A549 treated with dexamethasone at 1 μM for 4 hours (cell line): ENCODE measurements around the gene DAG1. TPM values are rescaled to one million over a fixed set of nuclear protein-coding genes. Genes with fewer than 3 reads are reported as not detected.

Source experiments
- total RNA-seq: library from RNA; stranded (reverse); fragments of 200-300 nt; extraction: Qiagen RNA extraction; gene quantifications from 5 replicates; pipeline ENCODE4 v1.2.3, GENCODE V29; 2022

The DAG1 gene
- 47.5 to 69.1 TPM (median 68.3 TPM) in 5 replicates for total RNA-seq

DNA sequence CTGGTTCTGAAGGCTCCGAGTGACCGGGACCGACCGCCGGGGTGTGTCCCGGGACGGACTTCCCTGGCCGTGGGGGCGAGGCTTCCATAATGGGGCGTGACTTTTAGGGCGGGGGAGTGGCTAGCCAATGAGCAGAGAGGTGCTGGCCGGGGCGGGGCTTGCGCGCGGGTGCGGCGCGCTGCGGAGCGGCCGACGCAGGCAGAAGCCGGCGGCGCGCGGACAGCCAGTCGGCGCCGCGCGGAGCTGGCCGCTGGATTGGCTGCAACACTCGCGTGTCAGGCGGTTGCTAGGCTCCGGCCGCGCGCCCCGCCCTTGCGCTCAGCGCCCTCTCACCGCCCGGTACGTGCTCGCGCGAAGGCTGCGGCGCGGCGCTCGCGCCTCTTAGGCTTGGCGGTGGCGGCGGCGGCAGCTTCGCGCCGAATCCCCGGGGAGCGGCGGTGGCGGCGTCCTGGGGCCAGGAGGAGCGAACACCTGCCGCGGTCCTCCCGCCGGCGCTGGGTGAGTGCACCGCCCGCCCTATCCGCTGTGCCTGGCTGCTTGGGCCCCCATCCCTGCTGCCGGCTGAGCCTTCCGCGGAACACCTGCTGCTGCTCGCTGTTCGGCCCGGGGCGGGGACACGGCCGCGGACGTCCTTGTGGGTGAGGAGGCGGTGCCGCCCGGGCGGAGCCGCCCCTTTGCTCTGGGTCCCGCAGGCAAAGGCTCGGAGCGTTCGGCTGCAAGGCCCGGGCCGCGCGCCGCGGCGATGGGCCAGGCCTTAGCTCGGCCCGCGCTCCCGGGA lies at the start of gene DAG1:
Gene DAG1, plus strand, starts transcription at position 332 of the 778 bp plus-strand sequence. CDS start 40,268 bp downstream, outside the sequence.

DNA sequence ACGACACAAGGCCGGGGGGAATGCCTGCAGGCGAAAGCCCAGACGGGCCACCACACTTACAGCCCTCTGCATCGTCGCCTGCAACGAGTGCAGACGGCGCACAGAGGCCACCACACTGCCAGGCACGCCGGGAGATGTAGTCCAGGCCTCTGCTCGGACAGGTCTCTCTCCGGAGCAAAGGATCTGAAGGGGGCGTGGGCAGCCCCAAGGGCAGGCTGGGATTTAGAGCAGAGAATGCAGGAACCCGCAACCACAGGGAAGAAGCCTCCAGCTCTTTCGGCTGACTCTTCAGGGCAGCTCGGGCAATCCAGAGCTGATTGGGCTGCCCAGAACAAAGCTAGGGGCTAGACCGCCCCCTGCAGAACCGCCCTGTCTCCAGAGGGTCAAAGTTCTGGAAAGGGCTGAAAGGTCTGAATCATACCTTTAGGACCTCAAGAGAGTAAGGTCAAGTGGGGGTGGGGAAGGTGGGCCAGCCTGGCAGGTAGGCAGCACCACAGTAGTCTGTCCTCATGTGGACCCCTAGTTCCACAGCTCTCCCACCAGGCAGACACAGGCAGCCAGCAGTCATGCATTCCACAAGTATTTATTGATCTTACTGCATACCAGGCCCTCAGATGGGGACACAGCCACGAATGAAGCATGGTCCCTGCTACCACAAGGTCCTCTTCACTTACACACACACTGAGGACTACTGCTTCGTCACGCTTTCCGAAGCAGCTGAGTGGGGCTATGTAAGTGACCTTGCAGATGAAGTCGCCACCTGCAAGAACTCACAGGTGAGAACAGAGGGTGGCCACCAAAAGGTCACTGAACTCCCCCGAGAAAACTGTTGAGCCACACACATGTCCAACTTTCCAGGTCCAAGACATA lies 47.5 kb upstream of the DAG1 start, which contains the start of gene AMT:
Gene AMT, minus strand, starts transcription at position 95 of the 870 bp plus-strand sequence. Its CDS starts 23 bp downstream, at position 72.

GRCh38 chr3:49553692-49554632 lies 83.9 kb downstream of the DAG1 start, which contains the start of gene BSN:
Gene BSN (plus strand): TSS chr3:49554477. CDS start chr3:49554603, 126 bp downstream.

Other genes starting within 250 kb of the DAG1 start
- gene C3orf62, start 193.0 kb upstream of the DAG1 start, total RNA-seq = 1.8 to 2.5 TPM (median 1.9 TPM) in 5 replicates
- gene USP4, start 130.2 kb upstream of the DAG1 start, total RNA-seq = 13.3 to 16.3 TPM (median 15.7 TPM) in 5 replicates
- 236 to 275 TPM (median 269 TPM) in 5 replicates for gene GPX1, start 111.9 kb upstream of the DAG1 start, total RNA-seq
- gene RHOA, start 58.3 kb upstream of the DAG1 start, total RNA-seq = 484 to 517 TPM (median 500 TPM) in 5 replicates
- gene TCTA, start 57.8 kb upstream of the DAG1 start, total RNA-seq = 21.6 to 23.2 TPM (median 22.2 TPM) in 5 replicates
- gene AMT, start 47.8 kb upstream of the DAG1 start, total RNA-seq = 0.14 to 0.37 TPM (median 0.22 TPM) in 5 replicates
- gene NICN1, start 40.9 kb upstream of the DAG1 start, total RNA-seq = 5.1 to 7.6 TPM (median 6.5 TPM) in 5 replicates
- 0.11 to 0.26 TPM (median 0.22 TPM) in 5 replicates for gene BSN, start 84.2 kb downstream of the DAG1 start, total RNA-seq
- gene APEH, start 204.1 kb downstream of the DAG1 start, total RNA-seq = 53.9 to 74.4 TPM (median 69.9 TPM) in 5 replicates
- 0.83 to 2.4 TPM (median 1.4 TPM) in 5 replicates for gene MST1, start 219.2 kb downstream of the DAG1 start, total RNA-seq
- gene RNF123, start 219.3 kb downstream of the DAG1 start, total RNA-seq = 8.5 to 16.5 TPM (median 14.4 TPM) in 5 replicates
- 0.09 to 0.83 TPM (median 0.49 TPM) in 5 replicates for gene AMIGO3, start 249.4 kb downstream of the DAG1 start, total RNA-seq